HG03066 (cell line): ENCODE data around the gene ZMYM1.
"Not testable (repeated sequence)": the region's sequence is repeated elsewhere in the genome, so short reads cannot be mapped to it uniquely, and the experiment has no call there.

Experiments used
- ATAC-seq: cut with Tn5 transposase; IDR thresholded peaks from one replicate; pipeline ENCODE4 v1.9.1; 2021; ENCODE audit warnings: low read depth; ENCODE audit not compliant: unreplicated experiment

Gene ZMYM1

GRCh38 chr1:35073265-35073811, 5.8 kb upstream of the ZMYM1 start:
- ATAC-seq, result no peak

GRCh38 chr1:35076426-35076825, 2.8 kb upstream of the ZMYM1 start:
- not testable (repeated sequence) for ATAC-seq

- no peak for ATAC-seq
Measured at GRCh38 chr1:35080171-35080854, 1.1 kb downstream of the ZMYM1 start.

DNA sequence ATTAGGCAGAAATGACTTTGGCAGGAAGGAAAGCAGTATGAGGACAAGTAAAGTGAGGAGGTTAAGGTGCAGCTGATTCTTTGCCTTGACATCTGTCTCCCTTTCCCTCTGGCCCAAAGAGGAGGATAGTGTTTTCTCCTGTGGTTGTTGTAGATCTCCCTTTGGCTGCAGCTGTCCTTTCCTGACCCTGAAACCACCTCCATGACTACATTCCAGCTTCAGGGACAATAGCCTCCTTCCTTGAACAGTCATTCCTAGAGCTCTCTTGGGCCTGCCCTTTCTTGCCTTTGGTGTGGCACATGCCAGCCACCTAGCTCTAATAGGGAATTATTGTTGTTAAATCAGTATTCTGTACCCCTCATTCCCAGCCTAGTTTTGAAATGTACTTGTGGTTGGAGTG, 6.2 kb downstream of the ZMYM1 start:
- ATAC-seq, result no peak

DNA sequence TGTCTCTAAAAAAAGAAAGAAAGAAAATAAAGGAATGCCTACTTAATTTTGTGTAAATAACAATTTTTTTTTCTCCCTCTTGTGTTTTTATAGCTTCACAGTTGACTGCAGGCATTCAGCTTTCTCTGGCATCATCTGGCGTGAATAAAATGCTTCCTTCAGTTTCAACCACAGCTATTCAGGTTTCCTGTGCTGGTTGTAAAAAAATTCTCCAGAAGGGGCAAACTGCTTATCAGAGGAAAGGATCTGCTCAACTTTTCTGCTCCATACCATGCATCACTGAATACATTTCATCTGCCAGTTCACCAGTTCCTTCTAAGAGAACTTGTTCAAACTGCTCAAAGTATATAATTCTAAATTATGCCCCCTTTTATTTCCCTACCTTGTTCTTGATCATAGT, 18.0 kb downstream of the ZMYM1 start:
- ATAC-seq, result no peak

- no peak for ATAC-seq
Measured at GRCh38 chr1:35111106-35111505, 31.9 kb downstream of the ZMYM1 start.

DNA sequence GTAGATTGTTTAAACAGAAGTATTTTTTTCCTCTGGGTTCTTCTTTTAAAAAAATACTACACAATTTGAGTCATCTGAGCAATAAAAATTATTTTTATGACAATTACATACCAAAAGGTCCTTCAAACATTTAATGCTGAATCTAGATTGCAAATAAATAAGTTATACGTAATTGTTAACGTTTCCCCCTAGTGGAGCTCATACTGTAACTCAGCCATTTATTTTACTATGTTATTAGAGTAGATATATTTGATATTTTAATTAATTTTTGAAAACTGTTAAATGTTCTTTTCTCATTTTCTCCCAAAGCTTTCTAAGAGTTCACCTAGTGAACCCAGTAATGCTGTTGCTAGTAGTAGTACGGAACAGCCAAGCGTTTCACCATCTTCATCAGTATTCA, 33.5 kb downstream of the ZMYM1 start:
- no peak for ATAC-seq

DNA sequence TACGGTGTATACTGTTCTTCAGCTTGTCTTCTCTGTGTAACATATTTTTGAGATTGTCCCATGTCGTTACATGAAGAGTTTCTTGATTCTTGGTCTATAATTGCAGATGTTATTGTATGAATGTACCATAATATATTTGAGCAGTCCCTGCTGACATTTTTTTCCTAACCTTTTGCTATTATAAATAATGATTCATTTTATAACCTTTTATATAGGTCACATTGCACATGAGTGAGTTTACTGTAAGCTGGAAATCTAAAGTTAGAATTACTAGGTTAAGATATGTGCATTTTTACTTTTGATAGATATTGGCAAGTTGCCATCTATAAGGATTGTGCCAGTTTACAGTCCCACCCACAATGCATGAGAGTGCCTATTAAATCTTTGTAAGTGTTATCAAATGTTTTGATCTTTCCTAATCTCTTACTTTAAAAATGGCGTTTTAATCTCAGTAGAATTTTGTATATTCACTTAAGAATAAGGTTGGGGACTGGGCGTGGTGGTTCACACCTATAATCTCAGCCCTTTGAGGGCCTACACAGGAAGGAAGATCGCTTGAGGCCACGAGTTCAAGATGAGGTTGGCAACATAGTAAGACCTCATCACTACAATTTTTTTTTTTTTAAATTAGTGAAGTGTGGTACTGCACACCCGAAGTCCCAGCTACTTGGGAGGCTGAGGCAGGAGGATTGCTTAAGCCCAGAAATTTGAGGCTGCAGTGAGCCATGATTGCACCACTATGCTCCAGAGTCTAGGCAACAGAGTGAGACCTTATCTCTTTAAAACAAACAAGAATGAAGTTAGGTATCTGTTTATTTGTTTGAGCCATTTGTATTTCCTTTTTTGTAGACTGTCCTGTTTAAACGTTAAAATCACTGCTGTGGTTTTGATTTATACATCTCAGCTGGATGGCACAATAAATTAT, 36.5 kb downstream of the ZMYM1 start:
- ATAC-seq, result no peak

DNA sequence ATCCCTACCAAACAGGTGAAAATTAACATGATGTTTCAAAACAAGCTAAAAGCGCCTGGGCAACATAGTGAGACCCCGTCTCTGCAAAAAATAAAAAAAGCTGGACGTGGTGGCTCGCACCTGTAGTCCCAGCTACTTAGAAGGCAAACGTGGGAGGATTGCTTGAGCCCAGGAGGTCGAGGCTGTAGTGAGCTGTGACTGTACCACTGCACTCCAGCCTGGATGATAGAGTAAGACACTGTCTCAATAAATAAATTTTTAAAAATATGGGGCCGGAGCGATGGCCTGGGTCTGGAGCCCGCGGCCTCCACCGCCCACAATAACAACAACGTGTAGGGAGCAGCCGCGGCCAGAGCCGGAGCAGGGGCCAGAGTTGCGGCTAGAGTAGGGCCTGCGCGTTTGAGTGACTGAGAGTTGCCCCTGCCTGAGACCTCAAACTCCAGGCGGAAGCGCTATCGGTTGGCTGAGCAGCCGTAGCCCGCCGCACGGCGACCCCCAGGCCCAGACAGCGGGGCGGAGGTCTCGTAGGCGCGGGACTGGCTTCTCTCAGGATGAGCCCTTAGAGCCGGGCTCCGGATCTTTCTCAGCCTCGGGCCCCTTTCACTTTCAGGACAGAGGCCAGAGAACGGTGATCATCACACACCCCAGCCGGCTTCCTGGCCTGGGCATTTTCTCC, 41.4 kb downstream of the ZMYM1 start:
- no peak for ATAC-seq

DNA sequence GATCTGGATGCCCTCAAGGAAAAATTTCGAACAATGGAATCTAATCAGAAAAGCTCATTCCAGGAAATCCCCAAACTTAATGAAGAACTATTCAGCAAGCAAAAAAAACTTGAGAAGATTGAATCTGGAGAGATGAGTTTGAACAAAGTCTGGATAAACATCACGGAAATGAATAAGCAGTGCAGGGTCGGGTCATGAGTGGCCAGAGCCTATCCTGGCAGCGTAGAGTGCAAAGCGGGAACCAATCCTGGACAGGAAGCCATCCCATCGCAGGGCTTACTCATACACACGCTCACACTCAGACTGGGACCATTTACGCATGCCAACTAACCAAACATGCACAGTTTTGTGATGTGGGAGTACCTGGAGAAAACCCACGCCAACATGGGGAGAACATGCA, 43.1 kb downstream of the ZMYM1 start:
- ATAC-seq, result no peak

- no peak for ATAC-seq
Measured at GRCh38 chr1:35126546-35126945, 47.4 kb downstream of the ZMYM1 start.

DNA sequence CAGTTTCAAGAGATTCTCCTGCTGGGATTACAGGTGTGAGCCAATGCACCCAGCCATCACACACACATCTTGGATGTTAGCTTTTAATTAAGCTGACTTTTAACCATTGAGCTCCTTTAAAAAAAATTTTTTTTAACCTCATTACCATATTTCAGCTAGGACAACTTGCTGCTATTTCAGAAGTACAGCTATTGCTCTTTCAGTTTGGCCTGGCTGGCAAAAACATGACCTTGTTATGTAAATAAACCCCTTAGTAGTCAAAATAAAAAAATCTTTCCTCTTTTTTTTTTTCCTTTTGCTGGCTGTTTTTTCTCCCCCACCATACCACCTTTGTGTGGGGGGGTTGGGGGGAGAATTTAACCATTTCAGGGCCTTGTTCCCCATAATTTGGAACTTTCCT, 49.9 kb downstream of the ZMYM1 start:
- ATAC-seq, result no peak

DNA sequence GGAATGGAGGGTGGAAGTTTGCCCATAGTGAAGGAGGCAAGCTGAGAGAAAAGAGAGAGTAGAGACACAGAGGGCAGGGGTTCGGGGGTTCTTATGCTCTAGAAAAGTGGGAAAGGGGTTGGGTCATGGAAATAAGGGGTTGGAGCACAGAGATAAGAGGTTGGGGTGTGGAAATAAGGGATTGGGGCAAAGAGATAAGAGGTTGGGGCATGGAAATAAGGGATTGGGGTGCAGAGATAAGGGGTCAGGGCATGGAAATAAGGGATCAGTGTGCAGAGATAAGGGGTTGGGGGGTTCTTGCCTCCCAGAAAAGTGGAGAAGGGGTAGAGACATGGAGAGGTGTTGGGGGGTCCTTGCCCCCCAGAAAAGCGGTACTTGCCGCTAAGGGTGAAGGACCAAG, 57.6 kb downstream of the ZMYM1 start:
- ATAC-seq, result no peak

DNA sequence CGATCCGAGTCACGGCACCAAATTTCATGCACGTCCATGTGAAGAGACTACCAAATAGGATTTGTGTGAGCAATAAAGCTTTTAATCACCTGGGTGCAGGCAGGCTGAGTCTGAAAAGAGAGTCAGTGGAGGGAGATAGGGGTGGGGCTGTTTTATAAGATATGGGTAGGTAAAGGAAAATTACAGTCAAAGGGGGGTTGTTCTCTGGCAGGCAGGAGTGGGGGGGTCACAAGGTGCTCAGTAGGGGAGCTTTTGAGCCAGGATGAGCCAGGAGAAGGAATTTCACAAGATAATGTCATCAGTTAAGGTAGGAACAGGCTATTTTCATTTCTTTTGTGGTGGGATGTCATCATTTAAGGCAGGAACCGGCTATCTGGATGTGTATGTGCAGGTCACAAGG, 58.4 kb downstream of the ZMYM1 start:
- ATAC-seq, result not testable (repeated sequence)

DNA sequence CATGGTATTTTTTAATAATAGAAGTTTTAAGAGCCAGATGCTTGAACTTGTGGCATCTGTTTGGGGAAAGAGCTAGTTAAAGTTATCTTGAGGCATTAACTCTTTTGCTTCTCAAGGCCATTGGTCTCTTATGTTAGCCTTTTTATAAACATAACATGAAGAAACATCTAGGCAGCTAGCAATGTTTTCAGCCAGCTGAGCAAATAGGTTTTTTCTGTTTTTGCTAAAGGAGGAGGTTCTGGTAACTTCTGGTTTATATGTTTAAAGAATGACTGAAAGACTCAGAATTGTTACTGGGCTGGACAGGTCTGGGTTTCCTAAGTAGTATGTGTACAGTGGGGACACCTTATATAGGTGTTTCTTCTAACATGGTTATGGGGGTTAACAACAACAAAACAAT, 63.1 kb downstream of the ZMYM1 start:
- ATAC-seq, result not testable (repeated sequence)

- not testable (repeated sequence) for ATAC-seq
Measured at GRCh38 chr1:35142728-35143127, 63.5 kb downstream of the ZMYM1 start.

DNA sequence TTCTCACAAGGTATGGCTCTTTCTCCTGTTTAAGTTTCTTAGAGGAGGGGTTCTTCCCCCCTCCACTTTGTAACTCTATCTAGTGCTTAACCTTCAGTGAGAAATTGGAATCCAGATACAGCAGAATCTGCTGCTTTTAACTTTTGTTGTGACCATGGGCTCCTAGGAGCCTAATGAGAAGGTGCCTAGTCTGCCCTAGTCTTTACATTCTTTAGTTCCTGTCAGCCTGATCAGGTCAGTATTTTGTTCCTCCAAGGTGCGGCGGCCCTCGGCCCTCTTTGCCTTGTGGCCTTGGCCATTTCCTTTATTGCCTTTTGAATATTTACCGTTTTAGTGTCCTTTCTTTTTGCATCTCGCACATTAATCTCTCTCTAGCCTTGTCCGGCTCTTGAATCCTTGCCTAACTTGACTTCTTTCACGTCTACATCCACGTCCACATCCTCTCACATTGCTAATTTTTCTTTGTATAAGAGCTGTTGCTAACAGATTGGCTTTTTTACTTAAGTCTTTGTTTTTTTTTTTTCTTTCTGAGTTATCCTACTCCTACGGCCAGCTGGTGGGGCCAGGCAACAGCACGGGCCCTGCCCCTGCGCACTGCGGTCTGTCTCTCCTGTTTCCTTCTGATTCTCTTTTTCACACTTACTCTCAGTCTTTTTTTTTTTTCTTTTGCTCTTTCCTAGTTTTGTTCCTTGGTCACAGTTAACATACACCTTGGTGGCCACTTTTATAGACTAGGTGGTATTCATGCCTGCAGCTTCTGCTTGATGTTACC, 64.7 kb downstream of the ZMYM1 start:
- ATAC-seq, result no peak

DNA sequence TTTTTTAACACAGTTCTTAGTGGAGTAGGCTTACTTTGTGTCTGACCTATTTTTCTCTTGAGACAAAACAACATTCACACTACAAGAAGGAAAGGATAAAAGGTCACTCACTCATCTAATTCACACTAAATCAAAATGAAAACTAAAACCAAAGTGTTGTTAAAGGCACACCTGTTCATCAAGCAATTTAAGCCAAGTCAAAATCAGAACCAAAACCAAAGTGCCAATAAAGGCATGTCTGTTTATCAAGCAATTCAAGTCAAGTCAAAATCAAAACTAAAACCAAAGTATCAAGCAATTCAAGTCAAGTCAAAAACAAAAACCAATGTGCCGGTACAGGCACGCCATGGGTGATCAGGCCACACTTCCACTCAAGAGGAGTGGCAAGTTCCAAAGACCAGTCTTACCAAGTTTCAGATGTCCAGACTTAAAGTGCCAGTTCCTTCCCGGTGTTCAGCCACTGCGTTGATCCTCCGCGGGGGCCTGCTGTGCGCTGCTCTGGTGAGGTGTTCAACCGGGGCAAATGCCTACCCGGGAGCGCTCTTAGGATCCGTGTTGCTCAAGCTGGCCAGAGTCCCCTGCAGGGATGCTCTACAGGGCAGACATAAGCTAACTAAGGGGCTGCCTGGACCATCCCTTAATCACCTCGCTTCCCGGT, 66.8 kb downstream of the ZMYM1 start:
- ATAC-seq, result not testable (repeated sequence)

DNA sequence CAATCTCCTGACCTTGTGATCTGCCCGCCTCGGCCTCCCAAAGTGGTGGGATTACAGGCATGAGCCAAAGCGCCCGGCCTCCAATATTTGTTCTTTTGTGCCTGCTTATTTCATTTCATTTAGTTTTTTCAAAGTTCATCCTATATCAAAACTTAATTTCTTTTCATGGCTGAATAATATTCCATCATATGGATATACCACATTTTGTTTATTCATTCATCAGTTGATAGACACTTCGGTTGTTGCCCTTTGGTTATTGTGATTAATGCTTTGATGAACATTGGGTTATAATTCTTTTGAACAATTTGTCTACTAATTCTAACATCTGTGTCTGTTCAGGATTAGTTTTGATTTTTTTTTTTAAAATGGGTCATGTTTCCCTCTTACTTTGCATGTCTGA, 72.0 kb downstream of the ZMYM1 start:
- ATAC-seq, result no peak

DNA sequence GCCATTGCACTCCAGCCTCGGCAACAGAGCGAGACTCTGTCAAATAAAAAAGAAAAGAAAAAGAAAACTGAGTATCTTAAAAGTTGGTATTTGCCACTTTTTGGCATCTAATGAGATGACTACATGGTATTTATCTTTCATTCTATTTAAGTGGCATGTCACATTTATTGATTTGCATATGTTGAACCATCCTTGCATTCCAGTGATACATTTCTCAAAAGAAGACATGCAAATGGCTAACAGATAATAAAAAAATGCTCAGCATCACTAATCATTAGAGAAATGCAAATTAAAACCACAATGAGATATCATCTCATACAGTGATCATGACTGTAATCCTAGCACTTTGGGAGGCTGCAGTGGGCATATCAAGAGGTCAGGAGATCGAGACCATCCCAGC, 85.7 kb downstream of the ZMYM1 start:
- ATAC-seq, result no peak
